ENCODE data around the gene ATAD5. TPM values are rescaled to one million over a fixed set of nuclear protein-coding genes. Genes with fewer than 3 reads are reported as not detected.
A peak's percentile ranks its signal among the peaks of the same experiment; 100 is the strongest.

The ATAD5 gene
- total and polyA plus RNA-seq, 2 of the 13 experiments (the other 11 are each of a cell fraction or from before 2014, with no cell fraction given), result 1.8 to 10.7 TPM

DNA sequence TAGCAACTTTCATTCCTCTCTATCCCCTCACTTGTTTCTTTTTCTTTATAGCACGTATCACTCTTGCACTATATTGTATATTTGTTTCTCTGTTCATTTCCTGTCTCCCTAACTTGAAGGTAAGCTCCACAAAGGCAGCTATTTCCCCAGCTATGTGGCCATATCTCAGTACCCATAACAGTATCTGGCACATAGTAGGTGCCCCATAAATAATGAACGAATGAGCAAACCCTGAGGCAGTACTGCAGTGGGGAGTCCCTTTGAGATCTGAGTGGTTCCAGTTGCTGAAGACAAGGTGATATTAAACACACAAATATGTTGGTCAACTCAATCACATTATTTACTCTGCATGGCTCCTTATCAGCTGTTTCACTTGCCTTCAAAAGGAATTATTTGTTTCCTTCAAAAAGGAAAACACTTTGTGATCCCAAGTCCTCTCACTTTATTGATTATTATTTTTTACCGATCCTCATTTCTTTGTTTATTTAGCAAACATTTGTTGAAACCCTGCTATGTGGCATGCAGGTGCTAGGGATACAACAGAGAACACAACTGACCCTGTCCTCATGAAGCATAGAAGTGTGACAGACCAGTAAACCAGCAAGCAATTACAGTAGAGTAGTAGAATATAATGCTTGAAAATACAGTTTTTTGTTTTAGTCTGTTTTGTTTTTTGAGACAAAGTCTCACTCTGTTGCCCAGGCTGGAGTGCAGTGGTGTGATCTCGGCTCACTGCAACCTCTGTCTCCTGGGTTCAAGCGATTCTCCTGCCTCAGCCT lies 84.3 kb downstream of the ATAD5 start (continued):
- TF ChIP-seq ZNF746 (CRISPR knock-in tag; IDR thresholded peaks at IDR 0.05) (no peak), ZNF598 (CRISPR knock-in tag; IDR thresholded peaks at IDR 0.05; ENCODE audit: borderline replicate concordance) (no peak), KLF16 (CRISPR knock-in tag; IDR thresholded peaks at IDR 0.05) (peak in 1 of 2 experiments; percentile 72; a peak in 1 of 4 replicates), ZNF207 (IDR thresholded peaks at IDR 0.05; ENCODE audit: borderline replicate concordance) (no peak), CCDC6 (CRISPR knock-in tag; IDR thresholded peaks at IDR 0.05) (no peak), NCOR1 (IDR thresholded peaks at IDR 0.05; ENCODE audit: borderline replicate concordance, low read length) (peak; percentile 67; the same call in 1 of the 2 replicates), NR2F2 (IDR thresholded peaks at IDR 0.05; ENCODE audit: borderline replicate concordance, low read depth) (peak; percentile 72), ZNF230 (CRISPR knock-in tag; IDR thresholded peaks at IDR 0.05) (no peak), NFRKB (IDR thresholded peaks at IDR 0.05) (no peak), SYNCRIP (IDR thresholded peaks at IDR 0.05; ENCODE audit: insufficient read depth, low read depth, low read length) (no peak), ZNF557 (CRISPR knock-in tag; IDR thresholded peaks at IDR 0.05) (no peak), HOXA5 (CRISPR knock-in tag; IDR thresholded peaks at IDR 0.05) (no peak; the same call in 1 of the 2 replicates), ZNF205 (CRISPR knock-in tag; IDR thresholded peaks at IDR 0.05) (no peak), PHF8 (CRISPR knock-in tag; IDR thresholded peaks at IDR 0.05) (no peak), ZNF510 (CRISPR knock-in tag; IDR thresholded peaks at IDR 0.05; ENCODE audit: low read depth) (no peak), ZBTB20 (CRISPR knock-in tag; IDR thresholded peaks at IDR 0.05; ENCODE audit: borderline replicate concordance, low read depth) (no peak), FOXP1 (IDR thresholded peaks at IDR 0.05) (peak; percentile 93), FOXP1 (CRISPR knock-in tag; IDR thresholded peaks at IDR 0.05) (peak; percentile 99), ZFP36 (IDR thresholded peaks at IDR 0.05; ENCODE audit: borderline replicate concordance, low read depth, low read length, partially characterized antibody) (peak; percentile 72), CHCHD3 (CRISPR knock-in tag; IDR thresholded peaks at IDR 0.05) (no peak)
- TF ChIP-seq, protein P1, sequence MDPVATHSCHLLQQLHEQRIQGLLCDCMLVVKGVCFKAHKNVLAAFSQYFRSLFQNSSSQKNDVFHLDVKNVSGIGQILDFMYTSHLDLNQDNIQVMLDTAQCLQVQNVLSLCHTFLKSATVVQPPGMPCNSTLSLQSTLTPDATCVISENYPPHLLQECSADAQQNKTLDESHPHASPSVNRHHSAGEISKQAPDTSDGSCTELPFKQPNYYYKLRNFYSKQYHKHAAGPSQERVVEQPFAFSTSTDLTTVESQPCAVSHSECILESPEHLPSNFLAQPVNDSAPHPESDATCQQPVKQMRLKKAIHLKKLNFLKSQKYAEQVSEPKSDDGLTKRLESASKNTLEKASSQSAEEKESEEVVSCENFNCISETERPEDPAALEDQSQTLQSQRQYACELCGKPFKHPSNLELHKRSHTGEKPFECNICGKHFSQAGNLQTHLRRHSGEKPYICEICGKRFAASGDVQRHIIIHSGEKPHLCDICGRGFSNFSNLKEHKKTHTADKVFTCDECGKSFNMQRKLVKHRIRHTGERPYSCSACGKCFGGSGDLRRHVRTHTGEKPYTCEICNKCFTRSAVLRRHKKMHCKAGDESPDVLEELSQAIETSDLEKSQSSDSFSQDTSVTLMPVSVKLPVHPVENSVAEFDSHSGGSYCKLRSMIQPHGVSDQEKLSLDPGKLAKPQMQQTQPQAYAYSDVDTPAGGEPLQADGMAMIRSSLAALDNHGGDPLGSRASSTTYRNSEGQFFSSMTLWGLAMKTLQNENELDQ (CRISPR knock-in tag; IDR thresholded peaks at IDR 0.05; ENCODE audit: borderline replicate concordance), result no peak
- TF ChIP-seq, protein P2, sequence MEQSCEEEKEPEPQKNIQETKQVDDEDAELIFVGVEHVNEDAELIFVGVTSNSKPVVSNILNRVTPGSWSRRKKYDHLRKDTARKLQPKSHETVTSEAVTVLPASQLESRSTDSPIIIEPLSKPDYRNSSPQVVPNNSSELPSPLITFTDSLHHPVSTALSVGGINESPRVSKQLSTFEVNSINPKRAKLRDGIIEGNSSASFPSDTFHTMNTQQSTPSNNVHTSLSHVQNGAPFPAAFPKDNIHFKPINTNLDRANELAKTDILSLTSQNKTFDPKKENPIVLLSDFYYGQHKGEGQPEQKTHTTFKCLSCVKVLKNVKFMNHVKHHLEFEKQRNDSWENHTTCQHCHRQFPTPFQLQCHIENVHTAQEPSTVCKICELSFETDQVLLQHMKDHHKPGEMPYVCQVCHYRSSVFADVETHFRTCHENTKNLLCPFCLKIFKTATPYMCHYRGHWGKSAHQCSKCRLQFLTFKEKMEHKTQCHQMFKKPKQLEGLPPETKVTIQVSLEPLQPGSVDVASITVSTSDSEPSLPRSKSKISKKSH (CRISPR knock-in tag; IDR thresholded peaks at IDR 0.05; ENCODE audit: borderline replicate concordance), result no peak
- TF ChIP-seq, protein P3, sequence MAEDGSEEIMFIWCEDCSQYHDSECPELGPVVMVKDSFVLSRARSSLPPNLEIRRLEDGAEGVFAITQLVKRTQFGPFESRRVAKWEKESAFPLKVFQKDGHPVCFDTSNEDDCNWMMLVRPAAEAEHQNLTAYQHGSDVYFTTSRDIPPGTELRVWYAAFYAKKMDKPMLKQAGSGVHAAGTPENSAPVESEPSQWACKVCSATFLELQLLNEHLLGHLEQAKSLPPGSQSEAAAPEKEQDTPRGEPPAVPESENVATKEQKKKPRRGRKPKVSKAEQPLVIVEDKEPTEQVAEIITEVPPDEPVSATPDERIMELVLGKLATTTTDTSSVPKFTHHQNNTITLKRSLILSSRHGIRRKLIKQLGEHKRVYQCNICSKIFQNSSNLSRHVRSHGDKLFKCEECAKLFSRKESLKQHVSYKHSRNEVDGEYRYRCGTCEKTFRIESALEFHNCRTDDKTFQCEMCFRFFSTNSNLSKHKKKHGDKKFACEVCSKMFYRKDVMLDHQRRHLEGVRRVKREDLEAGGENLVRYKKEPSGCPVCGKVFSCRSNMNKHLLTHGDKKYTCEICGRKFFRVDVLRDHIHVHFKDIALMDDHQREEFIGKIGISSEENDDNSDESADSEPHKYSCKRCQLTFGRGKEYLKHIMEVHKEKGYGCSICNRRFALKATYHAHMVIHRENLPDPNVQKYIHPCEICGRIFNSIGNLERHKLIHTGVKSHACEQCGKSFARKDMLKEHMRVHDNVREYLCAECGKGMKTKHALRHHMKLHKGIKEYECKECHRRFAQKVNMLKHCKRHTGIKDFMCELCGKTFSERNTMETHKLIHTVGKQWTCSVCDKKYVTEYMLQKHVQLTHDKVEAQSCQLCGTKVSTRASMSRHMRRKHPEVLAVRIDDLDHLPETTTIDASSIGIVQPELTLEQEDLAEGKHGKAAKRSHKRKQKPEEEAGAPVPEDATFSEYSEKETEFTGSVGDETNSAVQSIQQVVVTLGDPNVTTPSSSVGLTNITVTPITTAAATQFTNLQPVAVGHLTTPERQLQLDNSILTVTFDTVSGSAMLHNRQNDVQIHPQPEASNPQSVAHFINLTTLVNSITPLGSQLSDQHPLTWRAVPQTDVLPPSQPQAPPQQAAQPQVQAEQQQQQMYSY (CRISPR knock-in tag; IDR thresholded peaks at IDR 0.05), result no peak
- TF ChIP-seq, protein P4, sequence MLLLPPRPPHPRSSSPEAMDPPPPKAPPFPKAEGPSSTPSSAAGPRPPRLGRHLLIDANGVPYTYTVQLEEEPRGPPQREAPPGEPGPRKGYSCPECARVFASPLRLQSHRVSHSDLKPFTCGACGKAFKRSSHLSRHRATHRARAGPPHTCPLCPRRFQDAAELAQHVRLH (CRISPR knock-in tag; IDR thresholded peaks at IDR 0.05; ENCODE audit: borderline replicate concordance, low read depth), result no peak

Measured in HepG2 (cell line).